NCI-H146 treated with DMSO at 0.1 percent for 48 hours (cell line): ENCODE data around the gene JAML.

Experiments
- DNase-seq: peaks from one replicate; lab custom pipeline; 2025; ENCODE audit not compliant: unreplicated experiment; lab: John Stamatoyannopoulos, UW

The JAML gene

GRCh38 chr11:118148856-118149255 lies 76.0 kb downstream of the JAML start:
- DNase-seq = no peak

- DNase-seq = no peak
These were observed 76.6 kb downstream of the JAML start for GRCh38 chr11:118148240-118148639.

- no peak for DNase-seq
These were observed 77.3 kb downstream of the JAML start for GRCh38 chr11:118147502-118147901.

GRCh38 chr11:118146554-118146953 lies 78.3 kb downstream of the JAML start:
- no peak for DNase-seq

- DNase-seq = peak; percentile 73
These were observed 79.3 kb downstream of the JAML start for GRCh38 chr11:118145285-118146227.

GRCh38 chr11:118144301-118145268 lies 80.2 kb downstream of the JAML start:
- DNase-seq = no peak
